Smooth muscle cell of the pulmonary artery (primary cell): ENCODE results near the gene SERPINF2. TPM values are rescaled to one million over a fixed set of nuclear protein-coding genes. Genes with fewer than 3 reads are reported as not detected.

Source experiments
- total RNA-seq: library from RNA; depleted of rRNA; stranded (reverse); fragments of >200 nt; gene quantifications from 2 replicates; pipeline ENCODE4 v1.2.3, GENCODE V29; 2014

SERPINF2 gene
- 0.20 and 0.63 TPM in 2 replicates for total RNA-seq

DNA sequence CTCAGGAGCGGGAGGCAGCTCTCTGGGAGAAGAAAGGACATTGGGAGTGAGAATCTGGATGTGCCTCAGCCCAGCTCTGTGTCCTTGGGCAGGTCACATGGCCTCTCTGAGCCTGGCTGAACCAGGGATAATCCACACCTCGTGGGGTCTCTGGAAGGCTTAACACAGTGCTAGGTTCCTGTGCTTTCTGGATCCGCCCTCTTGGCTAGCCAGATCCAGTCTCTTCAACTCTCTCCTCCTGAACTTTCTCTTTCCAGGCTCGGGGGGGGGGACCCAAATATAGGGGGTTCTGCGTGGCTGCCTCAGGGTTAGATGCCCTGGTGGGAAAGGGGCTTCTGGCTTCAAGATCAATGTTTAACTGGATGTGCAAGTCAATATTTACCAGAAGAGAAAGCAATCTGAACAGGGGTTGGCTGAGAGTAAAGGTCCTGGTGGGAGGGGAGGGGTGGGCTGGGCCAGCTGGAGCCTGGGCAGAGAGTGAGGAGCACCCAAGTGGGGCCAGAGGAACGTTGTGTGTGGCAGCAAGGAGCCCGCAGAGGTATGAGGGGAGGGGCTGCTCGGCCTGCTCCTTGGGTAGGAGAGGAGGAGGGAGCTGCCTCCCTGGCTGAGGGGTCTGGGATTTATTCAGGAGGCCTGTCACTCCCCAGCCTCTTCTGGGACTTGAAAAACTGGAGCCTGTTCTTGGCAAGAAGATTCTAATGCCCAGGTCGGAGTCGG is at the start of gene SERPINF2:
Gene SERPINF2 (plus strand): TSS at position 501 of the 717 bp plus-strand sequence. CDS start 2,125 bp downstream, outside the sequence.

GRCh38 chr17:1709971-1710806 is 32.5 kb upstream of the SERPINF2 start, which contains the start of gene TLCD2:
TLCD2 (minus strand) TSS chr17:1710377; CDS start chr17:1710242, 135 bp downstream.

DNA sequence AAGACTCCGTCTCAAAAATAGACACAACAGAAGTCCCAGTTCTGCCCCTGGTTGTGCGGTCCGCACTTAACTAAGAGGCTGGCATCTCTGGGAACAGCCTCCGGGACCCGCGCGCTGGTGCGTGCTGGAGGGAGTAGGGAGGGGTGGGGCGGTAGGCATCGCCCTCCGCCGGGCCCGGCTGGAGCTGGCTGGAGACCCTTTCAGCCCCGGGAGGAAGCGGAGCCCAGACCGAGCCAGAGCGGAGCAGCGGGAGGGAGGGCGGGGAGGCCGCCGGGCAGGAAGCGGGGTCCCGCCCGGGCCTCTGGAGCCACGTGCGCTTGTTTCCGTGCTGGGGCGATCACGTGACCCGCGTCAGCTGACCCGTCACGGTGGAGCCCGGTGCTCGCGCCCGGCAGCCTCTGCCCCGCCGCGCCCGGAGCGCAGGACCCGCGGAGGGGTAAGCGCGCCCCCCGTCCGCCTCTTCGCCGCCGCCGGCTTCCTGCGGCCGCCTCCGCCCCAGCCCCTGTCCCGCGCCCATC is 18.3 kb upstream of the SERPINF2 start, which contains the start of gene WDR81:
Gene WDR81 (plus strand): TSS at position 354 of the 518 bp plus-strand sequence. CDS start 256 bp downstream, outside the sequence.

Other genes starting within 250 kb of the SERPINF2 start
- 37.9 and 38.5 TPM in 2 replicates for gene INPP5K, start 226.3 kb upstream of the SERPINF2 start, total RNA-seq
- 16.2 and 22.0 TPM in 2 replicates for gene PITPNA, start 180.1 kb upstream of the SERPINF2 start, total RNA-seq
- gene SLC43A2, start 114.0 kb upstream of the SERPINF2 start, total RNA-seq, result 5.7 and 9.2 TPM in 2 replicates
- 0.33 and 0.86 TPM in 2 replicates for gene SCARF1, start 97.1 kb upstream of the SERPINF2 start, total RNA-seq
- 3.8 and 5.3 TPM in 2 replicates for gene RILP, start 93.0 kb upstream of the SERPINF2 start, total RNA-seq
- gene PRPF8, start 58.0 kb upstream of the SERPINF2 start, total RNA-seq, result 149 and 174 TPM in 2 replicates
- gene TLCD2, start 32.5 kb upstream of the SERPINF2 start, total RNA-seq, result 3.8 and 4.8 TPM in 2 replicates
- gene WDR81, start 18.2 kb upstream of the SERPINF2 start, total RNA-seq, result 26.3 and 30.7 TPM in 2 replicates
- 6.3 and 86.8 TPM in 2 replicates for gene SERPINF1, start 19.2 kb downstream of the SERPINF2 start, total RNA-seq
- 9.7 TPM in 2 replicates for gene SMYD4, start 87.0 kb downstream of the SERPINF2 start, total RNA-seq
- 33.6 and 33.9 TPM in 2 replicates for gene RPA1, start 87.1 kb downstream of the SERPINF2 start, total RNA-seq